Measurements from ENCODE around the gene NFYC.

The NFYC gene

DNA sequence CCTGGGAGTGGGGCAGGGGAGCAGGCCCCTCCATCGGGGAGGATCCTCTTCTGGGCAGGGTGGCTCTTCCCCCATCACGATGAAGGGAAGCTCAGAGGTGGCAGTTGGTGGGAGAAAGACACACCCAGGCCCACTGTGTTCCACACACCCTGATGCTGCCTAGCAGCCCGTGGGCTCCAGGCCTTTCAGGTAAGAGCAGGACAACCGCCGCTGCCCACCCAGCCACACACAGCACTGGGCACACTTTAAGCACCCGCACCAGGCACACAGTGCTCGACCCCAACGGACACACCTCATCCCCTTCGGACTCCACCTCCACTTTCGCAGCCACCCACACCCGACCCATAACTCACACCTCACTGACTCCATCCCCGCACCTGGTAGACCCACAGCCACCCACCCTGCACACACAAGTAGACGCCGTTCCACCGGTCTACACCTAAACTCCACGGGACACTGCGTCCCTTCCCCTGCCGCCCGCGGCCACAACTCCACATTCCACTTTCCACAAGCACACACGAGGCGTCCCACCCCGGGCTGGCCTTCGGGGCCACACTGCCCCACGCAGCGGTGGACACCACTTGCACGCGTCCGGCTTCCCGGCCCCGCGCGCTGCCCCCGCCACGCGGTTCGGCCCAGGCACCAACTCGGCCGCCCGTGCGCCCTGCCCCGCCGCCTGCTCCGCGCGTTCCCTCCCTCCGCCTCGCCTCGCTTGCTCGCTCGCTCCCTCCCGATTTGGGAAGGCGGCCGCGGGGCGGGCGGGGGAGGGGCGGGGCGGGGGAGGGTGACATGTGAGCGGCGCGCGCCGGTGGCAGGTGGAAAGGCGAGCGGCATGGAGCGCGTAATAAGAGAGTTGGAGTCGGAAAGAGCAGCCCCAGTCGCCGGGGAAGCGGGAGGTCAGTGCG is 91.7 kb downstream of the NFYC start, which contains the start of gene KCNQ4:
Gene KCNQ4, plus strand, starts transcription at position 787 of the 905 bp plus-strand sequence. CDS start 307 bp downstream, outside the sequence.
- DNase-seq, result no peak

DNA sequence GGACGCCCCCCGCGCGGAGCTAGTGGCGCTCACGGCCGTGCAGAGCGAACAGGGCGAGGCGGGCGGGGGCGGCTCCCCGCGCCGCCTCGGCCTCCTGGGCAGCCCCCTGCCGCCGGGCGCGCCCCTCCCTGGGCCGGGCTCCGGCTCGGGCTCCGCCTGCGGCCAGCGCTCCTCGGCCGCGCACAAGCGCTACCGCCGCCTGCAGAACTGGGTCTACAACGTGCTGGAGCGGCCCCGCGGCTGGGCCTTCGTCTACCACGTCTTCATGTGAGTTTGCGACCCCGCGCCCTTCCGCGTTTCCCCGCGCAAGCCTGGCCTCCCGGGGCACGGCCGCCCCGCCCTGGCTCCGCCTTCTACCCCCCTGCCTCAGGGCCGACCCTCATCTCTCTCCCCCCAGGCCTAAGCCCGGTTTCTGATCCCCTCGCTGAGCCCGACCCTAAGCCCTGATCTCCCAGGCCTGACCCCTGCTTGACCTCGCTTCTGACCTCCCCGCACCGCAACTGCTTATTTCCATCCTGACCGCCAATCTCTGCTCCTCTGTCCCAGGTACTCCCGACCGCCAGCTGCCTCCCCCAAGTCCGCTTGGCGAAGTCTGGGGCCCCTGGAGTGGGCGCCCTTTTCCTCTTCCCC is 92.8 kb downstream of the NFYC start:
- no peak for DNase-seq

DNA sequence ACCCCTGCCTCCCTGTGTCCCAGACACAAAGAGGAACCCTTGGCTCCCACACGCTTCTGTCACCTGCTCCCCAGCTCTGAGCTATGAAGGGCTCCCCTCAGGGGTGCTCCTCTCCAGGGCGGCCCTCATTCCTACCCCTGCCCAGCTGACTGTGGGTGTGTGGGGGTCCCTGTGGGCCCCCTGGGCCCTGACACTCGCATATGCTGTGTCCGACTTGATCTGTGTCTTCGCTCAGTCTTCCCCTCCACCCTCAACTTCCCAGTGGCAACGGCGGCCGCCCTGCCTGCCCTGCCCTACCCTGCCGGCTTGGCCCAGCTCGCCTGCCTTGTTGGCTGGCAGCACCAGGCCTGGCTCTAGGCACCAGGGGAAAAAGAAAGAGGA is 93.3 kb downstream of the NFYC start:
- DNase-seq, result no peak

DNA sequence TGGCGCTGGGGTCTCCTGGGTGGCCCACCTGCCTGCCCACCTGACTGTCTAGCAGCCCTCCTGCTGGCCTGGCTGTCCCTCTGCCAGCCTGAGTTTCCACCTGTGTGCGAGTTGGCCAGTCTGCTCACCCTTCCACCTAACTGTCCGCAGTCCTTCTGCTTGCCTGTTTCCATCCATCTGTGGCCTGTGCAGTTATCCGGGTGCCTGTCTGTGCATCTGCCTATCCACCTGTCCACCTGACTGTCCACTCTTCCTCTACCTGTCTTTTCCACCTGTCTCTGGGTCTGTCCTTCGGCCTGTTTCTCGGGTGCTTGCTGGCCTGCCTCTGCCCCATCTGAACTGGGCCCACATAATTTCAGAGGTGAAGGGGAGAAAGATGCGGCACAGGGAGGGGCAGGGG is 93.9 kb downstream of the NFYC start:
- DNase-seq, result no peak

DNA sequence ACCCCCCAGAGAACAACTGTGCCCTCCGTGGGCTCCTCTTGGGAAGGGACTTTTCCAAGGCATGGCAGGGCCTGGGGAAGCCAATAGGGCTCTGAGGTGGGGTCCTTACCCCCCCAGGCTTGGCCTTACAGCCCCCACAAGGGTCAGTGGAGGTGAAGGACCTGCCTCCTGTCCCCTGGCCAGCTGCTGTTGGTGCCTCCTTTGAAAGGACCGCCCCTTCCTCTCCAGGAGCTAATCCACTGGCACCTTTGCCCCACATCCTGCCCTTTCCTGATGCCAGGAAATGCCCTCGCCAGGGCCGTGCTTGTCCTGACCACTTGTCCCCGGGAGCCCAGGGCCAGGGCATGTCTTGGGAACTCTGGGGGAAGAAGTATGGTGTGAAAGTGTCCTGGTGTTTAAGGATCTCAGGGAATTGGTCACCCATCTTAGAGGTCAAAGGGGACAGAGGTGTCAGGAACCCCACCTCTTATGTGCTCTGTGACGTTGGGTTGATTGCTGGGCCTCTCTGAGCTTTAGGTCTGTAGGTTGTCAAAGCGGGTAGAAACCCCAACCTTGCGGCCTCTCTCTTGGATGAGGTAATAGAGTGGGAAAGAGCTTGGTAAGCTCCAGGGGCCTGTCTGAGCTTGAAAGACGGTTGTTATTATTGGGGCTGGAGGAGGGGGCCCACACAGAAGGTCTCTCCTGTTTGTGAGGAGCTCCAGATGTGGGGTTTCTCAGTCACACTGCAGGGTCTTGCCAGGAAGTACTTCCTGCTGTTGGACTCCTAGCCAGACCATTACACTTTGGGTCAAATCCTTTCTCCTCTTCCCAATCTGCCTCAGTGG is 94.9 kb downstream of the NFYC start:
- no peak for DNase-seq

DNA sequence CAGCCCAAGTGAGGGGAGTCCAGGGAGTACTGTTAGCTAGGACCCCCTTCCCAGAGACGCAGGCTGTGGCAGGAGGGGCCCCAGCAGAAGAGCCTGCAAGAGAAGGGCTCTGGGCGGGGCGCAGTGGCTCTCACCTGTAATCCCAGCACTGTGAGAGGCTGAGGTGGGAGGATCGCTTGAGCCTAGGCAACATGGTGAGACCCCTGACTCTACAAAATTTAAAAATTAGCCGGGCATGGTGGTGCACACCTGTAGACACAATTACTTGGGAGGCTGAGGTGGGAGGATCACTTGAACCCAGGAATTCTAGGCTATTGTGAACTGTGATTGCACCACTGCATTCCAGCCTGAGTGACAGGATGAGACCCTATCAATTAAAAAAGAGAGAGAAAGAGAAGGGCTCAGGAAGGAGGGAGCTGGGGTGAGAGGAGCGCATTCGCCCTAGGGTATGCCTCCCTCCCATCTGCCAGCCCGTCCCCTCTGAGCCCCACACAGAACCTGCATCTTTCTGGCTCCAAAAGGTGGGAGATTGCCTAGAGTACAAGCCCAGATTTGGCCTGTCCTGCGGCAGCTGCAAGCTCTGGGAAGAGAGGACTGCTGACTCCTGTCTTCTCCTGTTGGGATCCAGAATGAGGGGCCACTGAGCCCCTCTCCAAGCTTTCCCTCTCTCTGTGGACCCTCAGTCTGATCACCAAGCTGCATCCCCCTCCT is 95.6 kb downstream of the NFYC start:
- DNase-seq, result no peak

DNA sequence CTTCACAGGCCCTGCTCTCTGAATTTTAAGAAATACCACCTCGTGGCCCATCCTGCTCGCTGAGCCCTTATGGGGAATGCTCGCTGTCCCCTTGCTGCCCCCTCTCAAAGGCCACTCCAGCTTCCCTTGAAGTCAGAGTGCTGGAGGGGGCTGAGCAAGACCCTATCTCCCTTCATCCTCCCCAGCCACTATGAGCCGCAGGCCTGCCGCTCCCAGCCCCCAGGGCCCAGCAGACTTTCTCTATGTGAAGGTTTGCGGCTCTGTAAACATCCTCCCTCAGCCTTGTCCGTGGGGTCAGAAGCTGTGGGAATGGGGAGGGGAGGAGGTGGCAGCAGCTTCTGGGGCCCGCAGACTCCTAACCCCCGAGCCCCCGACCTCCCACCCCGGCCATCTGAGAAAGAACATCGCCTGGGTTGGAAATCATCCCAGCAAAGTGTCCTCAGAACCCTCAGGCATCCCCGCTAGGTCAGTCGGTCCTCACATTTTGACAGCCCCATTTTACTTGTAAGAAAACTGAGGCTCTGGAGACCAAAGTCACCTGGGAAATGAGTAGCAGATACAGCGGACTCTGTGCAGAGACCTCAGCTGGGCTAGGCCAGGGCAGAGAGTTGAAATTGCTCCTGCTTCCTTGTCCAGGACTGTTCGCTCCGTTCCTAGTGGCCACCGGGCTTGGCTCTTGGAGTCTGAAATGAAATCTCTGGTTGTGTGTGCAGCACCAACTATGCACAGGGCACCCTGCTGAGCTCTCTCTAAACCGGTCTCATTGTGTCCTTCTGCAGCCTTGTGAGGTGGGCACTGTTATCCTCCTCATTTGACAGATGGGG is 96.4 kb downstream of the NFYC start:
- DNase-seq, result no peak

DNA sequence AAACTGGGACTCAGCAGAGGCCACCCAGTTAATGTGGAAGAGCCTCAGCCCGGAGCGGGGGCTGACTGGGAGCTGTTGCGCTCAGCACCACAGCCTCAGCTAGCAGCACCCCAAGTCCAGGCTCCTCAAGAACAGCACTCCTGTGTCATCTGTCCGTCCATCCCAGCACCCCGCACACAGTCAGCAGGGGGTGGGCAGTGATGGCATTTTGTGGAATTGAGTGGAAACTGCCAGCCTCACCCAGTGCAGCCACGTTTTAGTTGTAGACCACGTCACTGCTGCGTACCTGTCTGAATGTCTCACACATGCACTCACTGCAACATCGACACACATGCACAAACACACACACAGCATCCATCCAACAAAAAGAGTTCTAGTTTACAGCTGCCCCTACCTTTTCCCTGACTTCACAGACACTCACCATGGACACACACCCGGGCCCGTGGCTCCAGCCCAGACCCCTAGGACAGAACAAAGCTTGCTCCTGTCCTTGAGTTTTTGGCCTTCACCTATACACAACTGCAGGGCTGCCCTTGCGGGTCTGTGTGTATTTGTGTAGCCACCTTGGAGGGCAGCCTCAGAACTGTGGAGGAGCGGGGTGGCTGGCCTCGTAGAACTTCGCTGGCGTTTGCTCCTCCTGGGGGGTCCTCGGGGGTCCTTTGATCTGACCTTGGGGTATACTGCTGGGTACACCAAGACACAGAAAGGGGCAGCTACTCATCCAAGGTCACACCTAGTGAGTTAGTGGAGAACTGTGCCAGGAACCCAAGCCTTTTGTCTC is 97.2 kb downstream of the NFYC start:
- no peak for DNase-seq

DNA sequence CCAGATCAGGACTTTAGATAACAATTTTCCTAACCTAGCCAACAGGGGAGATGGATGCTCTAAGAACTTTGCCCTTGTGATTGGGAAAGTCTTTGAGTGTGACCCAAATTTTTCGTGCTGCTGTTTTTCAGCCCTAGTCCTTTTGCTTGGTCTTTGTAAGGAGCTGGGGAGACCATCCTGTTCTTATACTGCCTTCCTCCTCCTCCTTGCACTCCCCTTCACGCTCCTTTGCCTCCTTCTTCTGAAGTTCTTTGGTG is 97.8 kb downstream of the NFYC start:
- DNase-seq, result no peak

DNA sequence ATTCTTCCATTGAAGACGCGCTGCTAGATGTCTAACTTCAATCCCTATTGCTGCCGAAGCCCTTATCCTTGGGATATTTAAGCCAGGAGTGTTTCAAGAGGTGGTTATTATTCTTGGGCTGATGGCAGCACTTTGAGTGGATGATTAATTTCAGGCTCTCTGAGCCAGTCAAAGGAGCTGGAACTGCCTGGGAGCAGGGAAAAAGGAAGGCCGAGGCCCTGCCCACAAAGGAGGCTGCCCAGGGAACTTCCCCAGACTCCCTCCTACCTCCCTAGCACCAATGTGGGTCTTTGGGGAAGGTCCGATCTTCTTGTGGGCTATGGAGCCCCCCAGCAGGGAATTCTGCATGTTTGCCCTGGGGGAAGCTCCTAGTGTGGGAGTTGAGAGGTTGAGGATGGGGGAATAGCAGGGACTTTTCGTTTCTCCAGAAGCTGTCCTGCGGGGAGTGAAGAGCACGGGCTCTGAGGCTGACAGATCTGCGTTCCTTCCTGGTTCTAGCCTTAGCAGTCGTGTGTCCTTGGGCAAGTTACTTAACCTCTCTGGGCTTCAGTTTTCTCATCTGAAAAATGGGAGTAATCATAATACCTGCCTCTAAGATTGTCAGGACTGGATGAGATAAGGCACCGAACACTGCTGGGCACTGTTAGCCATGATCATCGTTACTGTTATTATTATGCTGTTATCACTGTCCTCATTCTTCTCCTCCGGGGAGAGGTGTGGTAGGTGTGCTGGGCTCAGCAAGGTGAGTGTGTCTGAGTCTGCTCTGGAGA is 98.3 kb downstream of the NFYC start:
- no peak for DNase-seq

DNA sequence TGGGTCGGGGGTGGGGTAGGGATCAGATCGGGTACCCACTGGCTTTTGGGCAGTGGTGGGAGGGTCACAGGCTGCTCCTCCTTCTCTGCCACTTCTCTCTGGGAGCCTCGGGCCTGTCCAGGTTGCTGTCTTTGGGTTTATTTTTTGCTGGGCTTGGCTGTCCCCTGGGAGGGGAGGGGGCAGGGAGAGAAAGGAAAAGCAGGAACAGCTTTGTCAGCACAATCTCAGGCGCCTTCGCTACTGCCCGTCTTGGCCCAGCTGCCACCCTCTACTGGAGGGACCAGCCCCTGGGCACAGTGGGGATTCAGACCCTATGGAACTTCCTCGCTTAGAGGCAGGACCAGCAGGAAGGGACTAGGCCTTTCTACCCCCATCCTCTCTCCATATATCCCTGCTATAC is 100.5 kb downstream of the NFYC start:
- DNase-seq, result no peak

DNA sequence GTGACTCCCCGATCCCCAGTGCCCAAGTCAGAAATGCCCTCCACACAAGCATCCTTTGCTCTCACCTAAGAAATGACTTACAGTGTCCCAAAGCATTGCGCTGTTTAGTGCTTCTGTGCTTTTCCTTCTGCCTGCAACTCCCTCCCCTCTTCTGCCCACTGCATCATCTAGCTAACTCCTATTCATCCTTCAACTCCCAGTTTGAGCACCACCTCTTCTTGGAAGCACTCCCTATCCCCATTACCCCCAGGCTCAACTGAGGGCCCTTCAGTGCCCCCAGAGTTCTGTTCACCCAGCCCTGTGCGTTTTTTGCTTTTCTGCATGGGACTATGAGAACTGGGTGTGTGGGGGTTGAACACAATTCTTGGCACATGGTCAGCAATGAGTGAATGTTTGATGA is 102.1 kb downstream of the NFYC start:
- no peak for DNase-seq

DNA sequence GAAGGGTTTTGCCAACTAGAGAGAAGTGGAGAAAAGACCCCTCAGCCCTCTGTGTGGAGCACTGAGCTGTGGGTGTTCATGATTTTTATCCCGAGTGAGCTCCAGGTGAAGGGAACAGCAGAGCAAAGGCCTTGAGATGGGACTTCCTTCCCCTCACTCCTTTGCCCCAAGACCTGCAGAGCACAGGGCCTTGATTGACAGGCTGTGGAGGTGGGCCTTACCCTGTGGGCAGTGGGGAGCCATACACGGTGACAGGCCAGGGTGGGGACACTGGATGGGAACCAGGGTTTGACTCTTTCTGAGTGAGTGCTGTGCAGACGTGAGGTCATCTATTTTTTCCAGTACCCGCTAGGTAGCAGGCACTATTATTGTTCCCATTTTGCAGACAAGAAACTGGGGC is 102.5 kb downstream of the NFYC start:
- no peak for DNase-seq

DNA sequence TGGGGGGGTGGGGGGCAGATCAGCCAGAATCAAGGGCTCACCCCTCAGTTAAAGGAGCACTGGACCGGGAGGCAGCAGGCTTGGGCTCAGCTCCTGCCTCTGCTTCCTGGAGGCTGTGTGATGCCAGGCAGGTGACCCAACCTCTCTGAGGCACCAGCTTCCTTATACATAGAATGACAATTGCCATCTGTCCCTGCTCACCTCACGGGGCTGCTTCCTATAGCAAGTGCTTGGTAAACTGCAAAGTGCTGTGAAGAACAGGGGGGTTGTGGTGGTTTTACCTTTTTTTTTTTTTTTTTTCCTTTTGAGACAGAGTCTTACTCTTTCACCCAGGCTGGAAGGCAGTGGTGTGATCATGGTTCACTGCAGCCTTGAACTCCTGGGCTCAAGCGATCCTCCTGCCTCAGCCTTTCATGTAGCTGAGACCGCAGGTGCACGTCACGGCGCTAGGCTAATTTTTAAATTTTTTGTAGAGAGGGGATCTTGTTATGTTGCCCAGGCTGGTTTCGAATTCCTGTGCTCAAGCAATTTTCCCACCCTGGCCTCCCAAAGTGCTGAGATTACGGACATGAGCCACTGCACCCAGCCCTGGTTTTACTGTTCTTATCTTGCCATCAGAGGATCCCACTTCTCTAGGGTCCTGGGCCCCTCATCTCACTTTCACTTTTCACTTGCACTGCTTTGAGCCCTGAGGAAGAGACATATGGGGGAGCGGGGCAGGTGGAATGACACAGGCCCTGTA is 103.6 kb downstream of the NFYC start:
- DNase-seq, result no peak

DNA sequence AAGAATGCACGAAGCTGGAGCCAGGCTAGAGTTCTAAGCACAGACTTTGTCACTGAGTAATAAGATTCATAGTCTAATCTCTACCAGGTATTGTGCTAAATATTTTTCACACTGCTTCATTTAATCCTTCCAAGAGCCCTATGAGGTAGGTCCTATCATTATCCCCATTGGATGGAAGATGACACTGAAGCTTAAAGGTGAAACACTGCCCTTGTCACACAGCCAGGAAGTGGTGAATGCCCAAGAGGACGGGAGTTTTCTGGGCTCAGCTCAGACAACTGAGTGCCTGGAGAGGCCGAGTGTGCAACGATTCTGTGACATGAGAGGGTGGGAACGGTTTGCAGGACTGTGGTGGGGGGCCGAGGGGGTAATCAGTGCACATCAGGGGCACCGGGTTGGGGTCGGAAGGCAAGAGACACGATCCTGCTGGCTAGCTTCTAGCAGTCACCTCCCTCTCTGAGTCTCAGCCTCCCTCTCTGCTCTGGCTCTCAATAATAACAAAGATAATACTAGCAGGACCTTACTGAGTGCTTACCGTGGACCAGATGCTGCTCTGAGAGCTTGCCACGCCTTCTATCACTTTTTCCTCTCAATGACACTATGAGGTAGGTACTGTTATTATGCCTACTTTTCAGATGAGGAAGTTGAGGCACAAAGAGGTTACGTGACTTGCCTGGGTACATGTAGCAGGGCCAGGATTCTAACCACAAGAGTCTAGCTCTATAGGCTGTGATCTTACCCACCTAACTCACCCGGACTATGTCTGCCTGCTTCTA is 104.5 kb downstream of the NFYC start:
- DNase-seq, result no peak

DNA sequence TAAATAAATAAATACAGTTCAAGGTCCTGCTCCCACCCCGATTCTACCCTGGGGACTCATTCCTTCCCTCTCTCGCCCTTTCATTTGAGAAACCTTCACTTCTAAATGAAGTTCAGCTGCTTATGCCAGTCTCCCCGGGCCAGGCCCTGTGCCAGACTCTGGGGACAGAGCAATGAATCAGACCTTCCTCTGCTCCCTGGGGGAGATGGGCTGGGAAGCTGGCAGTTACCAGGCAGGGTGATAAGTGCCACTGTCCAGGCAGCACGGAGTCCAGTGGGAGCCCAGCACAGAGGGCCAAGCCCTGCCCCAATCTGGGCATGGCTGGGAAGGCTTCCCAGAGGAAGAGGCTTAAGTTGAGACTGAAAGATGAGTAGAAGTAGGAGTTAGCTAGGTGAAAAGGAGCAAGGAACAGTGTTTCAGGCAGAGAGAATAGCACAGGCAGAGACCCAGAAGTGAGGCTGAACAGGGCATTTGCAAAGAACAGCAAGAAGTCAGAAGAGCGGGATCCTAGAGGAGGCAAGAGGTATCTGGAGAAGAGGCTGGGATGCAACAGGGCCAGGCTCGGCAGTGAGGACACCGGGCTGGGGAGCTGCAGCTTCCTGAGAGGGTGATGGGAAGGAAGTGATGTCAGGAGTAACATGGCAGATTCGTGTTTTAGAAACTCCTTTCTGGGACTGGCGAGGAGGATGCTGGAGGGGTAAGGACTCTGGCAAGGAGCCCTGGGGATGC is 105.6 kb downstream of the NFYC start:
- DNase-seq, result peak in 1 of 5 donors; percentile 21

DNA sequence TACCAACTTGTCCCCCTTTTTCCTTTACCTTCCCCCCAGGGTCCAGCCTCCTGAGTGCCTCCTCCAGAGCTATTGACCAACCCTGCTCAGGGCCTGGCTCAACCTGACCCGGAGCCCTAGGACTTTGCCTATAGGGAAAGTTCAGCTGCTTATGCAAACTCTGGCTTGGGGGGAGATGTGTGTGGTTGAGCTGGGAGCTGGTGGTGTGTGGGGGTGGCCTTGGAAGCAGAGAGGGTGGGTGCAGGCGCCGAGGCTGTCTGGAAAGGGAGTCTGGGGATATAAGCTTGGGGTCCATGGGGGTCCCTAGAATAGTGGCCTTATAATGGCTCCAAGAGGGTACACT is 106.1 kb downstream of the NFYC start:
- DNase-seq, result no peak
